A549 (cell line): ENCODE measurements around the gene C10orf67.

Source experiments
- BHLHE40 ChIP-seq: IDR thresholded peaks from 2 replicates; pipeline ENCODE4 v1.6.1; 2012; ENCODE audit warnings: low read depth, low read length, inconsistent platforms
- CBX2 ChIP-seq: fragments of 200-600 bp; sonication (generic); IDR thresholded peaks from 2 replicates; pipeline ENCODE4 v1.6.1; 2016; ENCODE audit warnings: low read depth, mild to moderate bottlenecking, borderline replicate concordance
- NR3C1 ChIP-seq: fragments of >200 bp; sonication (Bioruptor Twin); formaldehyde crosslinking; IDR thresholded peaks from 3 replicates; pipeline ENCODE4 v1.6.1; 2017
- POLR2A ChIP-seq: IDR thresholded peaks from 2 replicates; pipeline ENCODE4 v1.6.1; 2012; ENCODE audit warnings: mild to moderate bottlenecking, low read length
- TF ChIP-seq, protein P1 (sequence below): fragments of >200 bp; sonication (Bioruptor Twin); formaldehyde crosslinking; IDR thresholded peaks from 3 replicates; pipeline ENCODE4 v1.5.1; 2016

DNA sequence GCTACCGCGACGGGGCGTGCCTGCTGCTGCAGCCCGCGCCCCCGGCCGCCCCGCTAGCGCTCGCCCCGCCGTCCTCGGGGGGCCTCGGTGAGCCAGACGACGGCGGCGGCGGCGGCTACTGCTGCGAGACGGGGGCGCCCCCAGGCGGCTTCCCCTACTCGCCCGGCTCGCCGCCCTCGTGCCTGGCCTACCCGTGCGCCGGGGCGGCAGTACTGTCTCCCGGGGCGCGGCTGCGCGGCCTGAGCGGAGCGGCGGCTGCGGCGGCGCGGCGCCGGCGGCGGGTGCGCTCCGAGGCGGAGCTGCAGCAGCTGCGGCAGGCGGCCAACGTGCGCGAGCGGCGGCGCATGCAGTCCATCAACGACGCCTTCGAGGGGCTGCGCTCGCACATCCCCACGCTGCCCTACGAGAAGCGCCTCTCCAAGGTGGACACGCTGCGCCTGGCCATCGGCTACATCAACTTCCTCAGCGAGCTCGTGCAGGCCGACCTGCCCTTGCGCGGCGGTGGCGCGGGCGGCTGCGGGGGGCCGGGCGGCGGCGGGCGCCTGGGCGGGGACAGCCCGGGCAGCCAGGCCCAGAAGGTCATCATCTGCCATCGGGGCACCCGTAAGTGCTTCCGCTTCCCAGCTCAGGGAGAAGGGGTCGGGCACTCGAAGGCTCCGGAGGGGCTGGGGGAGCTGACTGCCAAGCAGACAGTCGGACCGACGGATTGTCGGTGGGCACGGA is 151.7 kb downstream of the C10orf67 start:
- TF ChIP-seq, protein P1, sequence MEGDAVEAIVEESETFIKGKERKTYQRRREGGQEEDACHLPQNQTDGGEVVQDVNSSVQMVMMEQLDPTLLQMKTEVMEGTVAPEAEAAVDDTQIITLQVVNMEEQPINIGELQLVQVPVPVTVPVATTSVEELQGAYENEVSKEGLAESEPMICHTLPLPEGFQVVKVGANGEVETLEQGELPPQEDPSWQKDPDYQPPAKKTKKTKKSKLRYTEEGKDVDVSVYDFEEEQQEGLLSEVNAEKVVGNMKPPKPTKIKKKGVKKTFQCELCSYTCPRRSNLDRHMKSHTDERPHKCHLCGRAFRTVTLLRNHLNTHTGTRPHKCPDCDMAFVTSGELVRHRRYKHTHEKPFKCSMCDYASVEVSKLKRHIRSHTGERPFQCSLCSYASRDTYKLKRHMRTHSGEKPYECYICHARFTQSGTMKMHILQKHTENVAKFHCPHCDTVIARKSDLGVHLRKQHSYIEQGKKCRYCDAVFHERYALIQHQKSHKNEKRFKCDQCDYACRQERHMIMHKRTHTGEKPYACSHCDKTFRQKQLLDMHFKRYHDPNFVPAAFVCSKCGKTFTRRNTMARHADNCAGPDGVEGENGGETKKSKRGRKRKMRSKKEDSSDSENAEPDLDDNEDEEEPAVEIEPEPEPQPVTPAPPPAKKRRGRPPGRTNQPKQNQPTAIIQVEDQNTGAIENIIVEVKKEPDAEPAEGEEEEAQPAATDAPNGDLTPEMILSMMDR, result no peak
- TF ChIP-seq NR3C1 (no peak), CBX2 (no peak), POLR2A (no peak), BHLHE40 (no peak)
